ENCODE results near the gene CETN1.
A peak's percentile ranks its signal among the peaks of the same experiment; 100 is the strongest.

Gene CETN1

DNA sequence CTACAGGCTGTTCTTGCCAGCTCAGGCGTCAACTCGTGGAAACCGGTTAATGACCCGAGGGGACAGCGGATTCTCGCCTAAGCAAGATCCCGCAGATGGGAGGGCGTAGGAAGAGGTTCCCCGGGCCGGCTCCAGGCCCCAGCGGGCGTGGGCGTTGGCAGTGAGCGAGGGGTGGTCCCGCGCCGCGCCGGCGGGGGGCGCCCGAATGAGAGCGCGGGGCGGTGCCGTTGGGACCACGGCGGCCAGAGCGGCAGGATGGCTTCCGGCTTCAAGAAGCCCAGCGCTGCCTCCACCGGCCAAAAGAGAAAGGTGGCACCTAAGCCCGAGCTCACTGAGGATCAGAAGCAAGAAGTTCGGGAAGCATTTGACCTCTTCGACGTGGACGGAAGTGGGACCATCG lies at the start of gene CETN1:
Gene CETN1 (plus strand): TSS at position 227 of the 400 bp plus-strand sequence. CDS start 29 bp downstream, at position 256.
- Histone ChIP-seq H3K4me3 (no peak within 1 kb of the TSS), H3K27ac (no peak within 1 kb of the TSS)

DNA sequence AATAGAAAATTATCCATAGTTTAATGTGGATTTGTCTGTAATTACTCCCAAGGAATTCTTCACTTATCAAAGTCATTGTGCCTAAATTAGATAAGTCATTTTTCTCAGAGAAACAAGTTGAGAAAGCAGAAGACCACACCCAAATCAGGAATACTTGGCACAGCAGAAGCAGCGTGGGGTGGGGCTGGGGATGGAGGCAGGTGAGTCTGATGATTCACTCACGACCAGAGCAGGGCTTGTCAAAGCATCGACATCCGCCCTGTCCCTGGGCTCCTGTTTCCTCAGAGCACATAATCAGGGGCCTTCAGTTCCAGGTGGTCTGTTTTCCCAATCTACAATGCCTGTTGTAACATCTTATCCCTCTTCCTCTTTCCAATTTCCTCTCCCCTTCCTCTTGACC lies 48.2 kb upstream of the CETN1 start:
- H3K27ac ChIP-seq = peak overlapping the region in 1 of 21 experiments; percentile 39
- H3K4me3 ChIP-seq = no peak overlapping the region

DNA sequence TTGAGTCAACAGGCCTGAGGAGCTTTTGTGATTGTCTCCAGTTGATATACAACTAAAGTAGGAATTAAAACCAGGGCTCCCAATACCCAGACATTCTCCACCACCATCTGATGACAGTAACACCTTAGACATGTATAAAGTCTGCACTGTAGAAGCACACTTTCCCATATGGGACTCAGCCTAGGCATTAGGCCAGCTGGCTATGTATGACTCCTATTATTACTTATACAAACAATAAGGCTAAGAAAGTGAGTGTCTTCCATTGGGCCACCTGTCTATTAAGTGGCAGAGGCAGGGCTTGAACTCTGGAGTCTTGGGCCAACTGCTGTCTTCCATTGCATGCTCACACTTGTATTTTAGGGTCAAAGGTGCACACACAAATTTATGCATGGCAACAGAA lies 47.5 kb upstream of the CETN1 start:
- peak overlapping the region in 1 of 21 experiments; percentile 39 for H3K27ac ChIP-seq
- H3K4me3 ChIP-seq = no peak overlapping the region

DNA sequence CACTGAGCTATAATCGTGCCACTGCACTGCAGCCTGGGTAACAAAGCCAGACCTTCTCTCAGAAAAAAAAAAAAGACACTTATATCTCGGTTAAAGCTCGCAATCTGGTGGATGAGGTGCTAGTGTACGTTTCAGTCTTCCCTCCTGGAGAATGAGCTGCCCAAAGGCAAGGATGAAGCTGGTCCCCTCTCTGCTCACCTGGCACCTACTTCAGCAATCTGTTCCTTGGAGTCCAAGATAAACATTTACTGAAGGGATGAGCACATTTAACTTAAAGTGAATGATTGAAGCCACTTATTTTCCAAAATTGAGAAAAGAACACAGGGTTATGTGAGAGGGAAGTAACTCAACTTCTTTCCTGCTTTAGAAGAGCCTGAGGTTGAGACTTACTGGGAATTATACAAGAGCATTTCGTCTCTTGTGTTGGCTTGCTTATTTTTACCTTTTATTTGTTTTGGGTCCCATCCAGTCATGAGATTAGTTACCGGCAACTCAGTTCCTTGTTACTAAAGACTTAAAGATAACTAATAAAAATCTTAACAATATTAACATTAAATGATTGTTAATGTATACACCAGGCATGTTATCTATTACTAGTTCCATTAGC lies 46.1 kb upstream of the CETN1 start:
- no peak overlapping the region for H3K27ac ChIP-seq
- no peak overlapping the region for H3K4me3 ChIP-seq

DNA sequence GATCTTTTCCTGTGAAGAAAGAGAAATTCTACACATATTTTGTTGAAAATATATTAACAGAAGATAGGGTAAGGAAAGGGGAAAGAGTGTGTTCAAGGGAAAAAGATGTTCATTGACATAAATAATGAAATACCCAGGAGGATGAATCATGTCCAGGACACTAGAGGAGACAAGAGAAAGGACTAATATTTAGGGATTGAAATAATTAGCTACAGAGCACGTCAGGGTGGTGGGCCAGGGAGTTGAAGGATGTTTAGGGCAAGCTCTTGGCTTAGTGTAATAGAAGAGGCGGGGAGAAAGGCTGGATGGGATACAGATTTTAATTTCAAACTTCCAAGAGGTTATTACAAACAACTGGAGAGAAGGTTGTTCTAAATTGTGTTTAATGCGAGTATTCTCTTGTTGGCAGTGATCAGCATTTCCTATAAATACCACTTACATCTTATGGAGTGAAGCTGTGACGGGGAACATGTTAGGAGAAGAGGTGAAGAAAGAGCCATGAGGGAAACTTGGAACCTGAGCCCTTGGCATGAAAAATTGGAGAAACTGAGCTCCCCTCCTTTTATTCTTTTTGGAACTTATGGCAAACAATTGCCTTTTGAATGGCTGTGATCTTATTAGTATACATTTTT lies 36.6 kb upstream of the CETN1 start:
- Histone ChIP-seq H3K4me3 (no peak overlapping the region), H3K27ac (no peak overlapping the region)

DNA sequence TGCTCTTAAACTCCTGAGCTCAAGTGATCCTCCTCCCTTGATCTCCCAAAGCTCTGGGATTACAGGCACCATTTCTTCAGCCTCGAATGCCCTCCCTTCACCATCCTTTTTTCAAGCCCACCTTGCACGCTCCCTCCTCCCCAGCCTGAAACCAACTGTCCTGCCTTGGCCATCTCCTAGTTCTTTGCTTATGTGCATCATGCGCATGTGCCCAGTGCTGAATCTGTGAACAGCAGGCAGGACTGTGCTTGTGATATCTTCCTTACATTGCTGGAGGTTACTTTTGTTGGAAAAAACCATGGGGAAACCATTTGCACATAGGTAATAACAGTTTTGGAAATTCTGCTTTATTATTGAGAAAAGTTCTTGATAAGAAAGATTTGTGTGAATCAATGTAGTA lies 30.2 kb upstream of the CETN1 start:
- H3K27ac ChIP-seq = no peak overlapping the region
- H3K4me3 ChIP-seq = no peak overlapping the region

DNA sequence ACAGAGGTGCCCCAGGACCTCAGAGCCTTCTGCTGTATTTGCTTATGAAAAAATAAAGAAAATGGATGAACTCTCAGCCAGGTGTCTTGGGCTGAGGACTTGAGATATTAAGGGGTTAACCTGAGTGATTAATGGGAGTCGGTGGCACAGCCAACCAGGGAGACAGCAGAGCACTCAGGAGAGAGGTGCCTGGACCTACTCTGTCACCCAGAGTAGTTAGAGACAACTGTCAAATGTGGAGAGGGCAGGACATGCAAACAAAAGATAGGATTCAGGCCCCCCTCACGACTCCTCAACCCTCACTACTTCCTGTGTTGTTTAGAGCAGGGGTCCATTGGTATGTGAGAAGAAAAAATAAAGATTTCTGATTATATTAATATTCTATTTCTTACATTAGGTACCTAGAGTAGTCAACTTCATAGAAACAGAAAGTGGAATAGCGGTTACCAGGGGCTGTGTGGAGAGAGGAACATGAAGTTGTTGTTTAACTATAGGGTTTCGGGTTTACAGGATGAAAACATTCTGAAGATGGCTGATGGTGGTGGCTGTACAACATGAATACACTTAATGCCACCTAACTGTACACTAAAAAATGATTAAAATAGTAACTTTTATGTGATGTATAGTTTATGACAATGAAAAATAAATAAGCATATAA lies 28.6 kb upstream of the CETN1 start:
- Histone ChIP-seq H3K4me3 (no peak overlapping the region), H3K27ac (no peak overlapping the region)

DNA sequence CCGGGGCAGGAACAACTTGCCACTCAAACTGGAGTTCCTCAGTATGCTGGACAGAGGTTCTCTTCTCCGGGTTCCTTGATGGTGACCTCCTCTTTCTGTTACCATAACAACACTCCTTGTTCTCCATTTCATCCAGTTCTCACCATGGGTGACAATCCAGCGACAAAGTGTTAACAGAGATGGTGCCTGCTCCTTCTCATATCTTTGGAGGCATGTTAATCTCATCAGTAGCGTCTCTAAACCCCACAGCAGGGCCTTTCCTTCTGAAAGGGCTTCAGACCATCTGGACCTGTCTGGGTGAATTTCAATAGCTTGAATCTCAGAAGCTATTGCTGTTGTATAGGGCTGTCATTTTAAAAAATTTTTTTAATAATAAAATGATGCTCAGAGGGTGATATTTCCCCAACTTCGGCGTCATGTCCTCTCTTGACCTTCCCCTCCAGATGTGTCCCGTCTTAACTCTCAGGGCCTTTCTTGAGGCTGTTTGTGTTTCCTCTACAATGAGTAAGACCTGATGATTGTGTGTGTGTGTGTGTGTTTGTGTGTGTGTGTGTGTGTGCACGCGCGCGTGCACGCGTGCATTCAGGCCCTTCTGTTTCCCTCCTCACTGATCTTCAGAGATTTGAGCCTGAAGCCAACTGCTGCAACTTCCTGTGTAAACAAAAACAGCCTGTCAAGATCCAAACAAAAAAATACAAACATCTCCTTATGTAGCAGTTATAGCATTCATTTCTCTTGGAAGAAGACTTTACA lies 24.3 kb upstream of the CETN1 start:
- Histone ChIP-seq H3K27ac (no peak overlapping the region), H3K4me3 (no peak overlapping the region)

DNA sequence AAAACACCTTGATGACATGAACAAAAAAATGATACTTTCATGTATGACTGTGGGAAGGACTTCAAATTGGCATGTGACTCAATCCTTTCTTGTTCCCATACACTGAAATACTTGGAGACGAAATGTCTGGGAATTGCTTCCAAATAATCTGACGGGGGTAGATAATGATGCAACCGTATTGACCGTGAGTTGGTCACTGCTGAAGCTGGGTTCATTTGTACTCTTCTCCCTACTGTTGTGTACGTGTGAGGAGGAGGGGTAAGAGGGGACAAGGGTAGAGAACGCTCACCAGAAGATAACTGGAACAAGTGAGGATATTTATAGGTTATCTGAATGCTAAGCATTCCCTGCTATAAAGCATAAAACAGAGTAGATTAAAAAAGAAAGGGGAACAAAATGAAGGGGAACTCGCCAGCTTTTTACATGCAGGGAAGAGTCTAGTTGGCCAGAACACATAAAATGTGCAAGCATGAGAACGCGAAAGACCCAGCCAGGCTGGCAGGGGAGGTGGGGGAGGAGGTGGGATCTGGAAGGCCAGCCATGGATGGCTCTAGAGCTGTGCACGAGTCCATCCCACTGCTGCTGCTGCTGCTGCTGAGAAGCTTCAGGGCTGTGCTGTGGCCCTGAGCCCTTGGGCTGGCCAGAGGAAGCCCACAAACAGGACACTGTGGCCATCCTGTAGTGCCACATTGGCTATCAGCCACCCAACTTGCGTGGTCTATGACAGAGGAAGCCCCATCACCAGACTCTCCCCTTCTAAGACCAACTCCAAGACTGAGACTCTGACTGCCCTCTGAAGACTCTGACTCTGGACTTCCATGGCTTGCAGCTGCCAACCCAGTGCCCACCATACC lies 15.2 kb upstream of the CETN1 start:
- H3K4me3 ChIP-seq = no peak overlapping the region
- H3K27ac ChIP-seq = no peak overlapping the region

DNA sequence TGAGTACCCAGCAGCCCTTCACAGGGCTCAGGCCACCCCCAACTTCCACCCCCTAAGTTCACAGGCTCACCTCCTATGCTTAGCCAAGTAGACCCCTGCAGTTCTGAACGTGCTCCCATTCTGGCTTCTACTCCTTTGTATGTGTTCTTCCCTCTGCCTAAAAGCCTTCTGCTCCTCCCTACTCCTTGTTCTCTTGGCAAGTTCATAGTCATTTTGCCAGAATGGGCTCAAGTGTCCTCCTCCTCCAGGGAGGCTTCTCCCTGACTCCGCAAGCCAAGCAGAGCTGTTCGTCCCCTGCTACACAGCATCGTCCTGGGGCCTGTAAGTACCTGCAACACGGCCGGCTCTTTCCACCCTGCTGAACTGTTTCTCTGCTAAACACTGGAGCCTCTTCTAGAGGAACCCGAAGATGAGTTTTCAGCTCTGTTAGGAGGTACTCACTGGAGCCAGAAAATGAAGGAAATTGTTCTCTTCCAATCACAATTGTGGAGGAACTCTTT lies 14.6 kb upstream of the CETN1 start:
- Histone ChIP-seq H3K27ac (no peak overlapping the region), H3K4me3 (no peak overlapping the region)

DNA sequence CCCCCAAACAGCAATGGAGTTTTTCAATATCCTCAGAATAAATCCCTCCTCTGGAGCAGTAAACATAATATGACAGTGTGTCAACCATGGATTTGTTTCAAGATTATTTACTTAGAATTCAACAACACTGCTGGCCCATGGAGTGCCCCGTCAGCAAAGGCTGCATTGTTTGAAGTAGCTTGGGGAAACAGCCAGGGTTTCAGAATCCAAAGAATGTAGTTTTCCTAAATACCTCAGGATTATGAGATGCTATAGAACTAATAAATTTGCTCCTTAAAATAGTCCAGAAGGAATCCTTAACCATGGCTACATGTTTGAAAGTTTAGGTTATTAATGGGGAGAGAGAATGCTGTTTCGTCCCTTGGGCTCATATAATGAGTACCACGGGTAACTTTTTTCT lies 13.1 kb upstream of the CETN1 start:
- no peak overlapping the region for H3K4me3 ChIP-seq
- no peak overlapping the region for H3K27ac ChIP-seq

DNA sequence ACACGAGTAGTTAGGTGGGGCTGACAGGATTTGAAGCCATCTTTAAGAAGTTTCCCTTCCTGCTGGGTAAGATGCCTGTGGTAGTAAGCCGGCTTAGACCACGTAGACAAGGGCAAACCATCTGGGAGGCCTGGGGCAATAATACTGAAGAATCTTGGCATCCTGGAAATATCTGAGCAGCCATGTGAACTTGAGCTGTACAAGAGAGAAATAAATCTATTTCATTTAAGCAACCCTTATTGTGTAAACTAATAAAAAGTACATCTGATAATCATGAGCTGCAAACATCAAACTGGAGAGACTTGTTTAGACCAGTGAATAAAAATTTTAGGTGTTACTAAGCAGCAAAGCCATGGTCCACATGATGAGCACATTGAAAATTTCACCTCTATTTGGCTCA lies 11.4 kb upstream of the CETN1 start:
- no peak overlapping the region for H3K27ac ChIP-seq
- H3K4me3 ChIP-seq = no peak overlapping the region

DNA sequence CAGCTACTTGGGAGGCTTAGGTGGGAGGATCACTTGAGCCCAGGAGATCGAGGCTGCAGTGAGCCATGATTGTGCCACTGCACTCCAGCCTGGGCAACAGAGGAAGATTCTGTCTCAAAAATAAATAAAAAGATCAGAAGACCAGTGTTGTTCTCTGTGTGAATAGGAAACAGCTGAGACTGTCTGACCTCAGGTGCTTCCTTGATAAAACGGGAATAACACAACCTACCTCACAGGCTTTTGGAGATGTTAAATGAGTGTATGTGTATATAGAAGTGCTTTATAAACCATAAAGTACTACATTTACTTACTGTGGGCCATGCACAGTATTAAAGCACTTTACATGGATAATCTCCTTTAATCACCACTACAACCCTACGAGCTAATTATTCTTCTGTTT lies 9.9 kb upstream of the CETN1 start:
- Histone ChIP-seq H3K4me3 (no peak overlapping the region), H3K27ac (no peak overlapping the region)

DNA sequence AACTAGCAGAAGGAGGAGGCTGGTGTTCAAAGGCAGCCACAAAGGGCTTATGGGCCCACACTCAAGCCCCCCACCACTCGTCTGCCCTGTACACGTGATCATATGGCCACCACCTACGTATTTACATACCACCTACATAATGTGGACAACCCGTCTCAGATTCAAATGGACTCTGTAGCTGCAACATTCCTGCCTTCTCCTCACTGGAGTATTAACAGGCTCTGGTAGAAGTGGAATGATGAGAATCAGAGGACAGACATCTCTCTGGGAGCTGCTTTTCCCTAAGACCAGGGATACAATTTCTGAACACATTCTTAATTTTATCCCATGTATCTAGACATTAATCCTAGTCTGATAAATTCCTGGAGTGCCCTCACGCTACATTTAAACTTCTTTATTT lies 9.5 kb upstream of the CETN1 start:
- Histone ChIP-seq H3K4me3 (no peak overlapping the region), H3K27ac (no peak overlapping the region)

DNA sequence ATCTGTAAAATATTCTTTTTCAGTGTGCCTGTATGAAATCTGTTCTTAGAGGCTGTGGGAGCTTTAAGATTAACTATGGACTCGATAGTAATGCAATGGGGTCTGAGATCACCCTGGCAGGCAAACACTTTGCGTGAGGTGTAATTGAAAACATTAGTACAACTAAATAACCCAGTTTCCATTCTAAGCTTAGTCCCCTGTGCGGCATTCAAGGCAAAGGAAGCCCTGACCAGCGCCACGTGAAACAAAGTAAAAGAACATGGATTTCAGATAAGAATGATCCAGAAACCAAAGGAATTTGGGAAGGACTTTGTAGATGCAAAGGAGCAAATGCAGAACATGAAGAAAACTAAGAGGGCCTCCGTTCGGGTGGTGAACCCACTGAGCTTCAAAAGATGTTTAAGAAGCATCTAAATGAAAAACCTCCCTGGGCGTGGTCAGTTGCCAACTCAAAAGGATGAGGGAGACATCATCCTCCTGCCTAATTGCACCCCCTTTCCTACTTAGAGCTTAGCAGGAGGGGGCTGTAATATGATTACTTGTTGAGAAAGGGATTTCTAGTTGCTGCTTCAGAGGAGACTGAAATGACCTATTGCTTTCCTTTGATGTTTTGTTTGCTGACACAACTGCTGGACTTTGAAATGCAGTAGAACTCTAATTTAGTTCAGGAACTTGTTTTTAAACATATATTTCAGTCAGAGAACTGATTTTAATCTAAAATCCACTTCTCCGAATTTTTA lies 7.9 kb upstream of the CETN1 start:
- Histone ChIP-seq H3K27ac (no peak overlapping the region), H3K4me3 (no peak overlapping the region)

DNA sequence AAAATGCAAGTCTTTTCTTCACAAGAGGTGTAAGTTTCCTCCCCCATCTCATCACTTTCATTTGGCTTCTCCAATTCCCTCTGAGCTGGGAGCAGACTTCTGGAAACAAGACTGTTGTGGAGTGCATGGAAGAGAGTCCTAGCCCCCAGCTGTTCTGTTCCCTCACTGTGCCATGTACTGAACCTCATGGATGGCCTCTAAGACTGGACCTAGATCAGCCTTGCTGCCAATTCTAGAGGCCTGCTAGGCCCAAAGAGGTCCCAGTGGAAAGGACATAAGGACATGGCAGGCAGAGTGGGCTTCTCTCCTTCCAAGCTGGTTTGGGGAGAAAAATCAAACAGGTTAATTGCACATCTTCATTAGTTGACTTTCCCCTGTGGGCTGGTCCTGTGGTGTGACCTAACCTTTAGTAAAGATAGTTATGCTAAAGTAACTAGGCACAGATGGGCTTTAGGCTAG lies 7.3 kb upstream of the CETN1 start:
- Histone ChIP-seq H3K27ac (no peak overlapping the region), H3K4me3 (no peak overlapping the region)

DNA sequence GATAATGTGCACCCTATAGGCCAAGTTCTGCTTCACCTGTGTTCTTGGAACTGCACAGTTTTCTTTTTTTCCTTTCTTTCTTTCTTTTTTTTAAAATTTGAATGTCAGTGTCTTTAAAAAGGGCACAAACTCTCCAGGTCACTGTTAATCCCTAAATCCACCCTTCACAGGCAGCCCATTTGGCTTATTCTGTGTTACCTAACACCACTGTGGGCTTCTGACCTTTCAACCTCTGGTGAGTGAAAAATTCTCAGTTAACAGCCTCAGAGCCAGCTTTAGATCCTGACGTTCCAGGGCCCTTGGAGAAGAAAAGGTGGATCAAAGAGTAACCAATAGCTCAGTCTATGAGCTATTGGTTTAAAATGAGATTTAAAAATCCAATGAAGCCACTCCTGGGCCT lies 6.8 kb upstream of the CETN1 start:
- Histone ChIP-seq H3K27ac (no peak overlapping the region), H3K4me3 (no peak overlapping the region)

DNA sequence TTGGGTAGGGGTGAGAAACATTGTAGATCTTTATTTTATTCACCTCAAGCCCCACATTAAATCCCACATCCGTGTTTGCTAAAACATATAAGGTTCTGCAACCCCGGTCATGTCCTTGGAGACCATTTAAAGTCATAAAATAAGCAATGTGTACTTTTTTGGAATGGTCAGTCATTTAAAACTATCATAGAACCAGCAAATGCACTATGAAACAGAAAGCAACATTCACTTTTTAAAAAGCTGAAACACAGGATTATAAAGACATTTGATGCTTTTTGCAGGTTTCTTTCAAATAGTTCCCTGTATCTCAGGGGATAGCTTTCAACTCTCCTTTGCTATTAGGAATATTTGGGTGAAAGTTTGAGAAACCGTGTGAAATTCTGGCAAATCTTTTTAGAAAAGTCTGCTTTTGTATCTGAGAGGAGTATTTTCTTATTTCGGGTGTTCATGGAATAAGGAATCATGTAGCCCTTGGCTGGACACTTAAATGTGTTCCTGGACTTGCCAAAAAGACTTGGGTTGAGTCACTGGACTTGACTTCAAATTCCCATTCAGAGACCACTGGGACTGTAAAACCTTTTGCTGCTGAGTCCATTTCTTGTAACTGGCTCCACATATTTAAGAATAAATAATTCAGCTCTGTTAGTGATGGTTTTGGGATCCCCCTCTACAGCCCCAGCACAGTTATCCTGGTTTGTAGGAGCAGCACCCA lies 5.9 kb upstream of the CETN1 start:
- H3K4me3 ChIP-seq = no peak overlapping the region
- no peak overlapping the region for H3K27ac ChIP-seq
